IPS DF 6.9 (cell line): ENCODE measurements around the gene CYGB.

ENCODE experiments used
- DNase-seq: peaks from one replicate; pipeline ENCODE4 v3.0.0-alpha.2; 2013; ENCODE audit warnings: low read depth, low spot score
- H3K27ac ChIP-seq: one replicate; pipeline ENCODE4 v1.5.1; 2013; ENCODE audit warnings: low read length, control low read depth
- H3K27me3 ChIP-seq: 2 replicates; pipeline ENCODE4 v1.6.1; 2013; ENCODE audit warnings: mild to moderate bottlenecking, low read length; ENCODE audit not compliant: control insufficient read depth, insufficient read depth
- H3K36me3 ChIP-seq: 2 replicates; pipeline ENCODE4 v1.6.1; 2013; ENCODE audit warnings: low read length; ENCODE audit not compliant: control insufficient read depth, insufficient read depth
- H3K4me1 ChIP-seq: 2 replicates; pipeline ENCODE4 v1.6.1; 2013; ENCODE audit warnings: low read length; ENCODE audit not compliant: control insufficient read depth, insufficient read depth
- H3K4me3 ChIP-seq: 2 replicates; pipeline ENCODE4 v1.5.1; 2013; ENCODE audit warnings: mild to moderate bottlenecking, low read length
- H3K9me3 ChIP-seq: 2 replicates; pipeline ENCODE4 v1.6.1; 2013; ENCODE audit warnings: low read length, inconsistent platforms; ENCODE audit not compliant: control insufficient read depth, insufficient read depth
- WGBS: extraction: QIAGEN DNeasy Blood & Tissue Kit; methylation state at CpG from one replicate; pipeline ENCODE4 v1.1.7; 2013; ENCODE audit warnings: mixed read lengths, missing lambda C conversion rate; ENCODE audit not compliant: insufficient read length, insufficient coverage; 5-methylcytosine and 5-hydroxymethylcytosine counted together

CYGB gene

DNA sequence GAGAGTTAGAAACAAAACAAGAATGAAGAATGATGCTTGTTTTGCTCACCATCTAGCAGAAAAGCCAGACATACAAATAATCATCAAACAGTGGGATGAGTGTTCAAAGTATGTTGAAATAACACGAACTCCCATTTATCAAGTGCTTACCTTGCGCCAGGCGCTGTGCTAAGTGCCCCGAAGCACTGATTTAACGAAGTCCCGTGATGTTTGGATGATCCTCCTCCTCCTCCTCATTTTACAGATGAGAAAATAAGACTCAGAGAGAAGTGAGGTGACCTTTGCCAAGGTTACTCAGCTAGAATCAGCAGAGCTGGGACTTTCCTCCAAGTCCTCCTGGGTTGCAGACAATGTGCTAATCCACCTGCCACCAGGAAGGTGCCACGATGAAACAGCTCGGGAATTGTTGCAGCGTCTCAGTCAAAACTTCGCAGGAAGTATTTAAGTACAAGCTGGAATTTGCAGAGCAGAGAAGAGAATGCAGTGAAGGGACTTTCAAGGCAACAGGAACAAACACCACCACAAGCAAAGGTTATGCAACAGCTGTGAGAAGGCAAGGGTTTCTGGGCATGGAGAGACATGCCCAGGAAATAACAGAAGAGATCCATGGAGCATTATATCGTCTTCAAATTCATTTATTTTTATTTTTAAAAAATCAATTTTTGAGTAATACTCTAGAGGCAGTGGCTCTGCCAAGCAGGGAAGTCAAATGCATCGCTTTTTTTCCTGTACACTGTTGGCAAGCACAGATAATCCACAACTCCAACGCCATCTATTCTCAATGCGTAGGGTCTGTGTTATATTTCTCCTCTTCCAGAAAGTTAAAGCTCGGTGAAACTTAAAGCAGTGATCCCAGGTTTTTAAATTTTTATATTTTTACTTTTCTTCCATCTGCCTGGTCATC, 13.5 kb upstream of the CYGB start:
- Histone ChIP-seq H3K4me1 (peaks cover 2% of the 10 kb centered on the region), H3K36me3 (no peaks in the 10 kb centered on the region), H3K27ac (no peak overlapping the region), H3K27me3 (no peaks in the 10 kb centered on the region), H3K9me3 (no peaks in the 10 kb centered on the region; the same call in 1 of the 2 replicates), H3K4me3 (no peak overlapping the region)
- no peak for DNase-seq
- no CpG with 5 or more reads among the region's 15 CpGs for WGBS

GRCh38 chr17:76549539-76549938, 12.0 kb upstream of the CYGB start:
- Histone ChIP-seq H3K4me3 (no peak overlapping the region), H3K4me1 (peaks cover 2% of the 10 kb centered on the region), H3K9me3 (no peaks in the 10 kb centered on the region; the same call in 1 of the 2 replicates), H3K36me3 (no peaks in the 10 kb centered on the region), H3K27ac (no peak overlapping the region), H3K27me3 (no peaks in the 10 kb centered on the region)
- WGBS = no CpG with 5 or more reads among the region's 7 CpGs
- no peak for DNase-seq

DNA sequence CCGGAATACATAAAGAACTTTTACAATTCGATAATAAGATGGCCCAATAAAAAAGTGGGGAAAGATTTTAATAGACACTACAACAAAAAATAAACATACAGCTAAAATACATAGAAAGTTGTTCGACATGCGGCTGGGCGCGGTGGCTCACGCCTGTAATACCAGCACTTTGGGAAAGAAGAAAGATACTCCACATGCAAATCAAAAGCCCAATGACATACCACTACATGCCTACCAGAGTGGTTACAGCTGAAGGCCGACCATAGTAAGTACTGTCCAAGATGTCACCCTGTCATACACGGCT, 11.7 kb upstream of the CYGB start:
- no peak for DNase-seq
- no peaks in the 10 kb centered on the region for H3K27me3 ChIP-seq
- WGBS = no CpG with 5 or more reads among the region's 9 CpGs
- H3K36me3 ChIP-seq = no peaks in the 10 kb centered on the region
- no peaks in the 10 kb centered on the region; the same call in 1 of the 2 replicates for H3K9me3 ChIP-seq
- peaks cover 2% of the 10 kb centered on the region for H3K4me1 ChIP-seq
- no peak overlapping the region for H3K4me3 ChIP-seq
- no peak overlapping the region for H3K27ac ChIP-seq

GRCh38 chr17:76548378-76549214, 11.1 kb upstream of the CYGB start:
- Histone ChIP-seq H3K27me3 (no peaks in the 10 kb centered on the region), H3K27ac (no peak overlapping the region), H3K9me3 (no peaks in the 10 kb centered on the region; the same call in 1 of the 2 replicates), H3K36me3 (no peaks in the 10 kb centered on the region), H3K4me1 (peaks cover 2% of the 10 kb centered on the region), H3K4me3 (no peak overlapping the region)
- no peak for DNase-seq
- no CpG with 5 or more reads among the region's 9 CpGs for WGBS

- Histone ChIP-seq H3K27me3 (no peaks in the 10 kb centered on the region), H3K4me1 (peaks cover 2% of the 10 kb centered on the region), H3K27ac (no peak overlapping the region), H3K9me3 (no peaks in the 10 kb centered on the region; the same call in 1 of the 2 replicates), H3K36me3 (no peaks in the 10 kb centered on the region), H3K4me3 (no peak overlapping the region)
- 100% methylated on average over 2 of the region's 2 CpGs for WGBS
- DNase-seq = no peak
Measured at GRCh38 chr17:76547642-76548202, 10.2 kb upstream of the CYGB start.

GRCh38 chr17:76547183-76547641, 9.7 kb upstream of the CYGB start:
- peak; percentile 50 for DNase-seq
- Histone ChIP-seq H3K27me3 (no peaks in the 10 kb centered on the region), H3K27ac (no peak overlapping the region), H3K9me3 (no peaks in the 10 kb centered on the region), H3K4me3 (no peak overlapping the region), H3K36me3 (no peaks in the 10 kb centered on the region), H3K4me1 (peaks cover 2% of the 10 kb centered on the region)
- WGBS = no CpG with 5 or more reads among the region's 3 CpGs

DNA sequence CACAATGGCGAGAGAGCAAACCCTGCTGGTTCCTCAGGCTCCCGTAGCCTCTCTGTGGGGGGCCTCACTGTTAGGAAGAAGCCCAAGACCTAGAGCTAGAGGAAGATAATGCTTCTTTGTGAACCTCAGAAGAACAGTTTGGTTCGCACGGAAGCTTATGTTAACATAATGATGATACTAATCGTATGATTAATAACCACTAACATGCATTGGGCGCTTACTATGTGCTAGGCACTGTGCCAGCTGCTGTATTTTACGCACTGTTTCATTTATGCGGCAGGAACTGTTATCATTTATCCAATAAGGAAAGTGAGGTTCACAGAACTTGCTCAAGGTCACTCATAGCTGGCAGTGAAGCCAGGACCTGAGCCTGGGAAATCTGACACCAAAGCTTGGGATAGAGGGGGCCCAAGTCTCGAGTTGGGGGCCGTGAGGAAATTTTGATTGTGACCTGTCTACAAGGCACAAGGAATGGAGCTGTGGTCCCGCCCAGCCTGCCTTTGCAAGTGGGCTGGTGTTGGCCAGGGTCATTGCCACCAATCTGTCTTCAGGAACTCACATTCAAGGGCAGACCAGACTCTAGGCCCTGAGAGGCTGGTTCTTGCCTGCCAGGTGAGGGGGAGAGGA, 9.2 kb upstream of the CYGB start:
- Histone ChIP-seq H3K27me3 (no peaks in the 10 kb centered on the region), H3K9me3 (no peaks in the 10 kb centered on the region), H3K27ac (no peak overlapping the region), H3K4me3 (no peak overlapping the region), H3K36me3 (no peaks in the 10 kb centered on the region), H3K4me1 (peaks cover 2% of the 10 kb centered on the region)
- DNase-seq = no peak
- no CpG with 5 or more reads among the region's 11 CpGs for WGBS

- Histone ChIP-seq H3K4me3 (no peak overlapping the region), H3K9me3 (no peaks in the 10 kb centered on the region), H3K4me1 (peaks cover 2% of the 10 kb centered on the region), H3K36me3 (no peaks in the 10 kb centered on the region), H3K27ac (no peak overlapping the region), H3K27me3 (no peaks in the 10 kb centered on the region)
- no peak for DNase-seq
- WGBS = no CpG with 5 or more reads among the region's 13 CpGs
Measured at GRCh38 chr17:76545918-76546555, 8.5 kb upstream of the CYGB start.

DNA sequence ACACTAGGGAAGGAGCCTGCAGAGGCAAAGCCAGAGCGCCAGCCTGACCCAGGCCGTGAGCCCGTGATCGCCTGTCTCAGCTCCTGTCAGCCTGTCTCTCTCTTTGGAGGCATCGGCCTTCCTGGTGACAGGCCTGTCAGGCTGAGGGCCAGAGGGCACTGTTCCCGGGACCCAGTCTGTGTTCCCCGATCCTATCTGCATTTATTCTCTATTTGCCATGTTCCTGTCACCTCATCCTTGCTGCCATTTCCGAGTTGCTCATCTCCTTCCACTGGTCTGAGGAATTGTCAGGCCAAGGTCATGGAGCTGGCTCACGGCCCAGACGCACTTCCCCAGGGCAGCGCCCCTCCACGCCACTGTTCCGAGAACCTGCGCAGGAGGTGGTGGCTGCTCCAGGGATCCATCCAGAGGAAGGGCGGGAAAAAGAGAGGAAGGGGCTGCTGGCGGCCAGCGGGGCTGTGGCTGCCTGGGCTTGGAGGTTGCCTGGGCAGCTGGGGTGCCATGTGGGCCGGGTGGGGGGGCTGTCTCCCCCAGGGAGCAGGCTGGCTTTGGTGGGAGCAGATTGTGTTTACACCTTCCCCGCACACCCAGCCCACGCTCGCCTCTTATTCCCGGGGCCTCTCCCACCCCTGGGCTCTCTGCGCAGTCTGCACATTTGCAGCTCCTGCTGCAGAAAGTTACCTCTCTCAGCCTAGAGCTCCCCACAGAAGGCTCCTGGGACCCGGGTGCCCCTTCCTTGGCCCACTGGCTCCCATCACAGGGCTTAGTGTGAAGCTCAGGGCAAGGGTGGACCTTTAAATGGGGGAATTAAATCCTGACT, 7.2 kb upstream of the CYGB start:
- no peak overlapping the region for H3K27ac ChIP-seq
- WGBS = no CpG with 5 or more reads among the region's 24 CpGs
- H3K27me3 ChIP-seq = no peaks in the 10 kb centered on the region

More for the DNA sequence above, 7.2 kb upstream of the CYGB start:
- Histone ChIP-seq H3K36me3 (no peaks in the 10 kb centered on the region), H3K9me3 (no peaks in the 10 kb centered on the region), H3K4me1 (peaks cover 7% of the 10 kb centered on the region), H3K4me3 (no peak overlapping the region)
- no peak for DNase-seq
